Measurements from ENCODE around the gene PUM1.

The PUM1 gene

DNA sequence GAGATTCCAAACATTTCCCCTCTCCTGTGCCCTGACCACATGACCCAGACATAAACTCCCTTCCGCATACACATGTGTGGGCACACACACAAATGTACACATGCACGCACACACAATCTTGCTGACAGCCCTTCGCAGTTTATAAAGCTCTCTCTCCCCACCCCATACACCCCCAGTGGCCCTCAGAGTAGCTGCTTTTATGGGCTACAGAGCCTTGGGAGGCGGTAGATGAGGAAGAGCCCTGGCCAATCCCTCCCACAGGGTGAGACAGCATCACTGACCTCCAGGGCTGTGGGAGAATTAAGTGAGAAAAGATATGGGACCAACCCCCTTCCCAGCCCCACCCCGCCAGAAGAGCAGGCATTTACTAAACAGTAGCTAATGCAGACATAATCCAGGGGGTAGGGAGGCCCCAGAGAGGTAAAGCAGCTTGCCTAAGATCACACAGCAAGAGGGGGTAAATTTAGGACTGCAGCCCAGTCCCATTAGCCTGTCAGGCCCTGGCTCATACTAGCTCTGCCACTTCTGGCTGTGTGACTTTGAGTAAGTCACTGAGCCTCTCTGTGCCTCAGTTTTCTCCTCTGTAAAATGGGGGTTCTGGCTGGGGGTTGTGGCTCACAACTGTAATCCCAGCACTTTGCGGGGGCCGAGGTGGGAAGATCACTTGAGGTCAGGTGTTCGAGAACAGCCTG, 162.0 kb downstream of the PUM1 start:
- no peak for DNase-seq

DNA sequence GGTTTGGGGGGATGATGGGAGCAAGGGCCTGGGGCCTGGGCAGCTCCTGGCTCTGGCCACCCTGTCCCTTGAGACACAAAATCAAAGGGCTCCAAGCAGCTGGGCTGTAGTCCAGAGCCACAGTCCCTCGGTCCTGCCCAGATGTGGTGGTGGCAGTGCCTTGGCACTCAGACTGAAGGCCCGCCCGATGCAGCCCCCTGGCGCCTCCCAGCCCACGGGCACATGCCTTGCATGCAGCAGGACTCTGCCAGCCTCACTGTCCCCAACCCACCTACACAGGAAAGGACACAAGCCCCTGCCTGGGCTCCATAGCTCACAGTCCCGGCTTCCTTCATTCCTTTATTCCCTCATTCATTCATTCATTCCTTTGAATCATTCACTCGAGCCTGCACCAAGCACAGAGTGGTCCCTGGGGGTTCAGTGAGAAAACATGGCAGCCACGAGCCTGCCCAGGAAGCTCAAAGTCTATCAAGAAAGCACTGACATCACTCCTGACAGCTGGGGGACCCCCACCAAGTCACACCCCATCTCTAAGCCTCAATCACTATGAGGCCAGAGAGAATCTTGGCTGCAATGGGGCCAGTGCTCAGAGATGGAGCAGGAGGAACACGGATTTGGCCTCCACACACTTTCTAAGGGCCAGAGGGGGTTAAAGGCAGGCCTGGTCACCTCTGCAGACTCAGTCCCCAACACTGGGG, 162.8 kb downstream of the PUM1 start:
- DNase-seq: no peak

DNA sequence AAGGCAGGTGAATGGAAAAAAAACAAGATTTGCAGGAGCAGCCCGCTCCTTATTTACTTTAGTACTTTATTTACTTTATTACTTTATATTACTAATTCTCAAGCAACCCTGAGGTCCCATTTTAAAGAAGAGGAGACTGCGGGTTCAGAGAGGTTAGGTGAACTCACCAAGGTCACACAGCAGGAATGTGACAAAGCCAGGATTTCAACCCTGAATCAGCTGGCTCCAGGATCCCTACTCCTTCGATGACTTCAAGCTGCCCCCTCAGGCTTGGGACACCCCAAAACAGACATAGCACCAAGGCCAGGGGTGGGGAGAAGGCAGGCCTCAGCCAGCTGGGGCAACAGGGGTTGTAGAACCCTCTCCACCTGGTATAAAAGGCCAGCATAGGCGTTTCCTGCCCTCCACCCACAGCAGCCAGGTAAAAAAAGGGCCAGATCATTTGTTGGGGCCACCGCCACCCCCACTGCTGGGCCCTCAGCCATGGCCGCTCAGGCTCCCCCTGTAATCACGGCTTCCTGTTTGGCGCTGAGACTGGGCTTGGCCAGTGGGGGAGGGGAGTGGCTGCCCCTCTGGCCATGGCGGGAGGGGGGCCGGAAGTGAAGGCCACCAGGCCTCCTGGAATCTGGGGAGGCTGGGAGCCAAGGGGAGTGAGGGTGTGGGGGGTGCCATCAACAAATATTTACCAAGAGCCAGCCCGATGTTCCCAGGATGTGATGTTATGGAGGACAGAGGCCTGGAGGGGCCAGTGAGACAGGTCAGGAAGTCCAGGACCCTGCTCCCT, 163.5 kb downstream of the PUM1 start:
- no peak for DNase-seq

DNA sequence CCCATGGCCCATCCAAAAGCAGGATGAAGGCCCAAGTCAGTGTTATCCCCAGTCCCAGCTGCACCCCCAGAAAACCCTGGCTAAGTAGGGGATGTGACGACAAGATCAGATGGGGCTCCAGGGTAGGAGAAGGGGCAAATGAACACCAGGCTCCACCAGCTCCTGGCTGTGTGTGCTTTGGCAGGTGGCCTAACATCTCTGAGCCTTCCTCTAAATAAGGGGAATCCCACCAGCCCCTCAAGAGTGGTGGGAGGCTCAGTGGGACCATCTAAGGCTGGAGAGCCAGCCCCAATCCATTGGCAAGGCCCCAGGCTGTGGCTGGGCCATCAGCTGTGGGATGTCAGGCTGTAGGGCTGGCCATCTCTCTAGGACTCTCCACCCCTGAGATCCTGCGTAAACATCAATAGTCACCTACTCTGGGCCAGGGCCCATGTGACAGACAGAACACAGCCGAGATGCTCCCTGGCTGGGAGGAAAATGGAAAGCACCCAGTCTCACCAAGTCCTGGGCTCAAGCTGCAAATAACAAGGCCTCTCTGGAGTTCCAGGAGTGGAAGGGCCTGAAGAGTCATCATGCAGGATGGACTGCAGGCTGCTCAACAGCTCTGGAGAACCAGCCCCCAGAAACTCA, 164.5 kb downstream of the PUM1 start:
- DNase-seq: no peak

DNA sequence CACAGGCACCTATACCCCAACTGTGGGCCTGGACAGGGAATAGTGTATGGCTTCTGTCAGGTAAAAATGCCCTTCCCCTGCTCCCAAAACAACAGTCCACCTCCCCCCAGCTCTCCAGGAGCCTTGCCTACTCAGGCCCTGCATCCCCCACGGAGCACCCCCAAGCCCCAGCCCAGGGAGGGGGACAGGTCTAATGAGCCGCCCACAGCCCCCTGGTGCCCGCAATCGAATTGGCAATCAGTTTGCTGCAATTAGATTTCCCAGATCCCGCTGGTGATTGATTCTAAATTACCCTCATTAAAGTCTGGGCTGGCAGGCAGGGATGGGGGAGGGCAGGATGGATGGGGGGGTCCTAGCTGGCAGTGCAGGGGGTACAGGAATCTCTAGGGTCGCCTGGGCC, 165.0 kb downstream of the PUM1 start:
- no peak for DNase-seq

DNA sequence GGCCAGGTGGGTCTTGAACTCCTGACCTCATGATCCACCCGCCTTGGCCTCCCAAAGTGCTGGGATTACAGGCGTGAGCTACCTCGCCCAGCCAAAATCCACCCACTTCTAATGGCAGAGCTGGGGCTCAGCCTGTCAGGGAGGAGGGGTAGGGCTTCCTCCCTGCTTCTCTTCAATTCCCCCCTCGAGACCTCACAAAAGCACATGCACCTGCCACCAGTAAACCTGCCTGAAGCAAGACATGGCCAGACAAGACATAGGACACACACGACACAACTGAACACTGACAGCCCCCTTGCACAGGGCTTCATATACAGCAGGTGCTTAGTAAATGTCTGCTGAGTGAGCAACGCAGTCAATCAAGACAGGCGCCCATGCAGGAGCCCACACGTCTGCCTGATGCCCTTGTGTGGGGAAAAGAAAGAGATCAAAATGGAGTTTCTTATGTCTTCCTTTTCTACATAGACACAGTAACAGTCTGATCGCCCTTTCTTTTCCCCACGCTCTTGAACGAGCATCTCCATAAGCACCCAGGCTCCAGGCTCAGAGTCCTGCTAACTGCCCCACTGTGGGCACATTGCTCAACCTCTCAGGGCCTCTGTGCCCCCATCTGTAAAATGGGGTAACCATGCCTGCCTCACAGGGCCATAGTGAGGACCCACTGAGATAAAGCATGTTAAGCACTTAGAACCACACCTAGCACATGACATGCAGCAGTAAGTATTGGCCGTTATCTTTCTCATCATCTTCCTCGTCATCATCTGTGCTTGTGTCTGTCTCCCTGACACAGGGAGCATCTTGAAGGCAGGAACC, 165.7 kb downstream of the PUM1 start:
- DNase-seq: no peak

DNA sequence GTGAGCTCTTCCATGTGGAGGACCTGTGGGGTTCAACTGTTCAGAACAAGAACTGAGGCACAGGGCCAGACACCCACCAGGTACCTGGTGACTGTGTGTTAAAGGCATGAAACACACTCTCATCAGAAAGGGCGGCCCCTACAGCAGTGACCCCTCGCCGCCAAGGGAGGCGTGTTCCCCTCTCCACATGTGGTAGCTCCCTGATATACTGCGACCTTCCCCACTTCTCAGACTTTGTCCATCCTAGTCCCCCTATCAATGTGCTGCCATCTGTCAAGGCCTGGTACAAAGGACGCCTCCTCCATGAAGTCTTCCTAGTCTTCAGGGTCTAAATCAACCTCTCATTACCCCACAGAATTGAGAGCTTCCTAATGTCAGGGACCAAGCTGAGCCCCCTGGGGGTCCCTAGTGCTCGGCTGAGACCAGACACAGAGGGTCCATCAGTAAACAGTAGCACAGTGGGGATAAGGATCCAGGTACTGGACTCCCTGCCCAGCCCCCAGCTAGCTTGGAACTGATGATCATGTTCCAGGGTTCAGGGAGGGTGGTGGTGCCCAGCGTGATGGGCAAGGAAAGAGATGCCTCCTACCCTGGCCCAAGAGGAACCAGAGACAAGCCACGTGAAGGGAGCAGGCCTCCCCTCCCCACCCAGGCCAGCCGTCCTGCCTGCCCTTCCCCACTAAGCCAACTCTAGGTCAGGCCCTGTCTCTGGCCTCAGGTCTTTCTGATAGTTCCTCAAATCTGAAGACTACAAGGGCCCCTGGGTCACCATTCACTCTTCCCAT, 167.3 kb downstream of the PUM1 start:
- DNase-seq: no peak

DNA sequence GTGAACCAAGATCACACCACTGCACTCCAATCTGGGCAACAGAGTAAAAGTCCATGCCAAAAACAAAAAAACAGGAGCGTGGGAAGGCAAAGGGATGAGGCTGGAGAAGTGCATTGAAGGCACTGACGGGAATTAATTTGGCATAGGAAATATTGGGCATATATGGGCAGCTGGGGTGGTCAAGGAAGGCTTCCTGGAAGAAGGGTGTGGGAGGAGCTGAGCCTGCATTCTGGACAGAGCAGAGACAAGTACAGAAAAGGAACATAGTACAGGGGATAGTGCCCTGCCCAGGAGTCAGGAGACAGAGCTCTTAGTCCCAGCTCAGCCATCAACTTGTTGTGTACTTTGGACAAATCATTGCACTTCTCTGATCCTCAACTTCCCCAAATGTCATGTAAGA, 168.6 kb downstream of the PUM1 start:
- DNase-seq: no peak

DNA sequence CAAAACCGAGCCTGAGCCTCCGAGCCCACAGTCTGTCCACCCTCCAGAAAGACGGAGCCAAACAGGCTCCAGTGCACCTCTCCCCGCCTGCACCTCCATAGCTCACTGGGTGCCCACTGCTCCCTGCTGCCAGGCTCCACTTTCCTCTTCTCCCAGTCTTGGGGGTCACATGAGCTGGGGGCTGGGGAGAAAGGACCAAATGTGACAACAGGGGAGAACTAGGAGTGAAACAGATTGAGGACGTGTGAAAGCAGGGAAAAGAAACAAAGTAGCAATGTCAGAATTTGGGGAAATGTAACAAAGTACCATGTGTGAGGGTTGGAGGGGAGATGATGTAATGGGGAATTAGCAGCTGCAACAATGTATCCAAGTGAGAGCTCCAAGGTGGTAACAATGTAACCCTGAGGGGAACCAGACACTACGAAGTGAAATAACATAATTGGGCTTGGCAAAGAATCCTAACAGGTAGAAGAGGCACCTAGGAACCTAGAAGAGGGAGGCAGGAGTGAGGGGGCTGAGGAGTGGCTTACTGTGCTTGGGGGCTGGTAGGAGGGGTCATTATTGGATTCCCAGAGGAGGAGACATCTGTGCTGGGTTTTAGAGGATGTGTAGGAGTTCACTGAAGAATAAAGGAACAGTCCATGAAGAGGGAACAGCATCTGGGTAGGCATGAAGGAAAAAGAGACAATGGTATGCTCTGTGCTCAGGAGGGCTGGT, 169.4 kb downstream of the PUM1 start:
- no peak for DNase-seq

DNA sequence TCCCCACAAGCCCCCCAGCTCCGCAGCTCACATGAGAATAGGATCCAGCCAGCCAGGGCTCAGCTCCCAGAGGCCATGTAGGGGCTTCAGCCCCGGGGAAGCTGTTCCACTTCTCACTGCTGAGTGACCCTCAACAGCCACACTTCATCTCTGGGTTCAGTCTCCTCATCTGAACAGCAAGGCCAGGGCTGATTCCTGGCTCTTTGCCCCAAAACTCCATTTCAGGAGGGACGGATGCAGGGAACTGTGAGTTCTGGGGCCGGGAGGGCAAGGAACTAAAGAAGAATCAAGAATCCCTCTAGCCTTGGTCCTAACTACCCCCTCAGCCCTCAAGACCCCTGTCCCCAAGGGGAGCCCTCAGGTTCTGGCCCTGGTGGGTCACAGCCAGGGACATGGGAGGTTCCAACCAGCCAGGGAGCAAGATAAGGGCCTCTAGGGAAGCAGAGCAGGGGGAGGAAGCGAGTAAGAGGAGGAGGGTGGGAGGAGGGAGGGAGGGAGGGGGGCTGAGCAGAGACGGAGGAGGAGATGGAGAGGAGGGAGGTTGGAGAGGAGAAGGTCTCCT, 170.1 kb downstream of the PUM1 start:
- DNase-seq: no peak

DNA sequence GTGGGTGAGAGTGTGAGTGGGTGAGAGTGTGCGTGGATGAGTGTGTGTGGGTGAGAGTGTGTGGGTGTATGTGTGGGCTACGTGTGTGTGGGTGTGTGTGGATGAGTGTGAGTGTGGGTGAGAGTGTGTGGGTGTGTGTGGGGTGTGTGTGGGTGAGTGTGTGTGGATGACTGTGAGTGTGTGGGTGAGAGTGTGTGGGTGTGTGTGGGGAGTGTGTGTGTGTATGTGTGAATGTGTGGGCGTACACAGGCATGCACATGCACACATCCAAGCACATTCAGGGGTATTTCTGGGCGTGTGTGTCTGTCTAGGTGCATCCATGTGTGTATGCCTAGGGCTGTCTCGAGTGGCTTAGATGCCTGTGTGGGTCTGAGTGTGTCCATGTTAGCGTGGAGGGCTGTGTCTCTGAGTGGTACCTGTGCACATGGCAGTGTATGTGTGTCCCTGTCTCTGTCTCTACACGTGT, 171.0 kb downstream of the PUM1 start:
- no peak for DNase-seq

DNA sequence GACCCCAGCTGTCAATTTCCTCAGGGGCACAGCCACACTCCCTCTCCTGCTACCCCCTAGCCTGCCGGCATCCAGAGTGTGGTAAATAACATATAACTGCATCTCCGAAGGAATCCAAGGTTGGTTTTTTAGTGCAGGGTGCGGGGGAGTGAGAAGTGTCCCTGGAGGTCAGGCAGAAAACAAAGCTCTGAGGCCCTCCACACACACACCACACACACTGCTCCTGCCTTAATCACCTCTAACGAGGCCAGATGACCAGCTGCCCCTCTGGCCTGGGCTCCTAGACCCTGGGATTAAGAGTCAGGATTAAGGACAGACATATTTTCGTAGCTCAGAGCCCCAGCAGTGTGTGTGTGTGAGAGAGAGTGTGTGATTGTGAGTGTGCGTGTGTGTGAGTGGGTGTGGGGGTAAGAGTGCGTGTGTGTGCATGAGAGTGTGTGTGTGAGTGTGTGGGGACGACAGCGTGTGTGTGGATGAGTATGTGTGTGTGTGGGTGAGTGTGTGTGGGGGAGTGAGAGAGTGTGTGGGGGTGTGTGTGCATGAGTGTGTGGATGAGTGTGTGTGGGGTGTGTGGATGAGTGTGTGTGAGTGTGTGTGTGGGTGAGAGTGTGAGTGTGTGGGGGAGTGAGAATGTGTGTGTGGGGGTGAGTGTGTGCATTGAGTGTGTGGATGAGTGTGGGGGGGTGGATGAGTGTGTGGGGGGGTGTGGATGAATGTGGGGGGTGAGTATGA, 171.6 kb downstream of the PUM1 start:
- no peak for DNase-seq

DNA sequence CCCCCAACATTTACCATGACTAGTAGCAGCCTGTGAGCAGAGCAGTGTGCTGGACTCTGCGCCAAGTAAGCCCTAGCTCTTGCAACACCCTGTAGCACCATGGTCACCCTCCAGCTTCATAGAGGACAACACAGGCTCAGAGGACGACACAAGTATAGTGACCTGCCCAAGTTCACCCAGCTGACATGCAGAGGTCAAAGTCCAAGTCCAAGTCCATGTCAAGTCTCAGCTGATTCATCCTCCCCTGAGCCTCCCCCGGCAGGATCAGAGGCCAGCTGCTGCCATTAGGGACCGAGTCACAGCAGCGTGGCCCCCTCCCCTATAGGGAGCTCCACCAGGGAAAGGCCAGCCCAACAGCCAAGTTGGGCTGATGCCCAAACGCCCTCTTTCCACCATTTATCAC, 172.8 kb downstream of the PUM1 start:
- DNase-seq: no peak

DNA sequence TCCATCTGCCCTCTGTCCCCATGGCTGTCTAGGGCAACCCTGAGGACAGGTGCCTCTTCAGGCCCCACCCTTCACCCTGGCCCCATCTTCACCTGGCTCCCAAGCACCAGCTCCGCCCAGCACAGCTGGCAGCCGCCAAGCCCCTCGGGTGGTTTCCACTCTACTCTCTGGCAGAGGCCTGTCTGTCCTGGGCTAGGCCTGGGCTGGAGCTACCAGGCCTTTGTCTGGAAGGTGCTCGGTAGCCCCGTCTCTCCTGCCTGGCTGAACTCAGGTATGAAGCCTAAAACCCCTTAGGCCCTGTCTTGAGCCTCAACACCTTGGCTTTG, 174.3 kb downstream of the PUM1 start:
- DNase-seq: no peak

DNA sequence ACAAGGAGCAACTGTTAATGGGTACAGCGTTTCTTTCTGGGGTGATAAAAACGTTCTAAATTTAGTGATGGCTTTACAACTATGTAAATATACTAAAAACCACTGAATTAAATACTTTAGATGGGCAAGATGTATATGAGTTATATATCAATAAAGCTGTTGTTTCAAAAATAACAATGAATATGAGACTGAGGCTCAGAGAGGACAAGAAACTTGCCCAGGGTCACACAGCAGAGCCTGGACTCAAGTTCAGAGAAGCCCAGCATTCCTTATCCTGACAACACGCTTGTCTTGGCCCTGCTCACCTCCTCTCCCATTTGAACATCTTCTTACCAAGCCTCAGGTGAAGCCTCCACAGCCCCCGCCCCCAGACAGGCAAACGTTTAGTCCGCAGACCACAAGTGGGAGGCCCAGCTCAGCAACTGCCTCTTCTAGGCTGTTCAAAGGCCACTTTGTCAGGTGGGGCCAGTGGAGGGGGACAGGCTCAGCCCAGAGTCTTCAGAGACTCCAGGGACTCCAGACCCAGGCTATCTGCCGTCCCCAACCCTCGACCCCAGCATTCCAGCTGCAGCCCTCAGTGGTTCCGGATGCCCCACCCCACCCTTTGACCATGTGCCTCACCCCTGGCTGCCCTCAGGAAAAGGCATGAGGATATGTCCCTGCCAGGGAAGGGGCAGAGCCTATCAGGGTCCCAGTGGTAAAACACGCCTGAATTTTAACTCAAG, 174.9 kb downstream of the PUM1 start:
- DNase-seq: no peak

DNA sequence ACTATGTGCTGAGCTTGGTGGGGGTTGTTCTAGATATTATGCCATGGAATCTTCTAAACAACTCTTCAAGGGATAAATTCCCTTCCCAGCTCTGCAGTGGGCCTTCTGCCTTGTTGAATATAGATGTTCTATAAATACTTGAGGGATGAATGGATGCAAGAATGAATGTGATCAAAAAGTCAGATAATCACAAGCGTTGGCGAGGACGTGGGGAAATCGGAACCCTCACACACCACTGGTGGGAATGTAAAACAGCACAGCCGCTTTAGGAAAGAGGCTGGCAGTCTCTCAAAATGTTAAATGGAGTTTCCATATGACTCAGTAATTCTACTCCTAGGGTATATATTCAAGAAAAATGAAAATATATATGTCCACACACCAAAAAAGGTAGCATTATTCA, 176.0 kb downstream of the PUM1 start:
- DNase-seq: no peak

DNA sequence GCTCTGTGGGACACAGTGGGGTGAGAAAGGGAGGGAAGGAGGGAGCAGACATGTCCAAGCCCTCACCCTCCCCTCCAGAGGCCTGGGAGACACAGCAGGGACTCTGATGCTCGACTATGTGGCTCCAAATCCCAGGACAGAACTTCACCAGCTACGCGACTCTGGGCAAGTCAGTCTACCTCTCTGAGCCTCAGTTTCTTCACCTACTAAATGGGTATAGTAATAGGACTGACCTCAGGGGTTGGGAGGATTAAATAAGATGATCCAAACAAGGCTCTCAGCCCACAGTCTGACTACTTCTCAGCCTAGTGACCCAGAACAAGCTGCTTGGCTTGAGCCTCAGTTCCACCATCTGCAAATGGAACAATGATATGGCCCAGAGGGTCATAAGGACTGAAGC, 176.5 kb downstream of the PUM1 start:
- DNase-seq: no peak

DNA sequence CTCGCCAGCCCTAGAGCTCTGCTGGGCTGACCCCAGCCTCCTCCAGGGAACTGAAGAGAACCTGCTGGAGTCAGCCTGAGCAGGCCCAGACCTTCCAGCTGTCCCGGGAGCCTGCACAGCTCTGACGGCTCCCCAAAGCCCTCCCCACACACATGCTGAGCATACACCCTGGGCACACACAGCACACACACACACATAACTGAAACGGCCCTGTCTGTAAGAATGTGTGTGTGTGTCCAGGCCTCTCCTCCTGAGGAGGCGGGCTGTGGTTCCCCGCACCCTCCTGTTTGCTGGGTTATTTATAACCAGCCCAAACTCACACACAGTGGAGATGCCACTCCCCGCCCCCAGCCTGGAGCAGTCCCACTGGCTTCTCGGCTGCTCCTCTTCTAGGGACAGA, 177.1 kb downstream of the PUM1 start:
- no peak for DNase-seq

Measured in activated naive CD4-positive, alpha-beta T cell (primary cell).